Activated T-cell treated with anti-CD3 and anti-CD28 coated beads for 1 hour (primary cell): Measurements from ENCODE around the gene TSEN15.

ENCODE experiments used
- DNase-seq: peaks from one replicate; pipeline ENCODE4 v3.0.0-alpha.2; 2020; ENCODE audit warnings: low read depth

The TSEN15 gene

GRCh38 chr1:184051485-184052193 lies at the start of gene TSEN15:
Gene TSEN15, plus strand, starts transcription at chr1:184051730. Its CDS starts 26 bp downstream, at chr1:184051756.
- DNase-seq, result peak; percentile 70

- no peak for DNase-seq
Measured at GRCh38 chr1:184002071-184002470, 49.5 kb upstream of the TSEN15 start.

- no peak for DNase-seq
Measured at GRCh38 chr1:184004935-184005334, 46.6 kb upstream of the TSEN15 start.

GRCh38 chr1:184005506-184005905 lies 46.0 kb upstream of the TSEN15 start:
- DNase-seq, result no peak

GRCh38 chr1:184010788-184011187 lies 40.7 kb upstream of the TSEN15 start:
- no peak for DNase-seq

- no peak for DNase-seq
Measured at GRCh38 chr1:184012187-184012586, 39.3 kb upstream of the TSEN15 start.

GRCh38 chr1:184014271-184014670 lies 37.3 kb upstream of the TSEN15 start:
- DNase-seq, result no peak

- no peak for DNase-seq
Measured at GRCh38 chr1:184016169-184016568, 35.4 kb upstream of the TSEN15 start.

- DNase-seq, result no peak
Measured at GRCh38 chr1:184017306-184017705, 34.2 kb upstream of the TSEN15 start.

GRCh38 chr1:184018622-184019021 lies 32.9 kb upstream of the TSEN15 start:
- no peak for DNase-seq

- no peak for DNase-seq
Measured at GRCh38 chr1:184019069-184019468, 32.5 kb upstream of the TSEN15 start.

- no peak for DNase-seq
Measured at GRCh38 chr1:184019506-184019905, 32.0 kb upstream of the TSEN15 start.

GRCh38 chr1:184020328-184020727 lies 31.2 kb upstream of the TSEN15 start:
- no peak for DNase-seq

GRCh38 chr1:184020855-184021254 lies 30.7 kb upstream of the TSEN15 start:
- DNase-seq, result no peak

- no peak for DNase-seq
Measured at GRCh38 chr1:184021728-184022127, 29.8 kb upstream of the TSEN15 start.

GRCh38 chr1:184022668-184023067 lies 28.9 kb upstream of the TSEN15 start:
- DNase-seq, result no peak

GRCh38 chr1:184023171-184023570 lies 28.4 kb upstream of the TSEN15 start:
- no peak for DNase-seq

- no peak for DNase-seq
Measured at GRCh38 chr1:184025242-184025675, 26.3 kb upstream of the TSEN15 start.

- no peak for DNase-seq
Measured at GRCh38 chr1:184027826-184028695, 23.5 kb upstream of the TSEN15 start.

- DNase-seq, result no peak
Measured at GRCh38 chr1:184028854-184029623, 22.5 kb upstream of the TSEN15 start.

- no peak for DNase-seq
Measured at GRCh38 chr1:184030433-184031091, 21.0 kb upstream of the TSEN15 start.

GRCh38 chr1:184031092-184031408 lies 20.5 kb upstream of the TSEN15 start:
- no peak for DNase-seq
